NCI-H774 (cell line): ENCODE measurements around the gene GBA3.
A peak's percentile ranks its signal among the peaks of the same experiment; 100 is the strongest.

Experiments
- DNase-seq: peaks from one replicate; lab custom pipeline; 2025; lab: John Stamatoyannopoulos, UW

Gene GBA3

DNA sequence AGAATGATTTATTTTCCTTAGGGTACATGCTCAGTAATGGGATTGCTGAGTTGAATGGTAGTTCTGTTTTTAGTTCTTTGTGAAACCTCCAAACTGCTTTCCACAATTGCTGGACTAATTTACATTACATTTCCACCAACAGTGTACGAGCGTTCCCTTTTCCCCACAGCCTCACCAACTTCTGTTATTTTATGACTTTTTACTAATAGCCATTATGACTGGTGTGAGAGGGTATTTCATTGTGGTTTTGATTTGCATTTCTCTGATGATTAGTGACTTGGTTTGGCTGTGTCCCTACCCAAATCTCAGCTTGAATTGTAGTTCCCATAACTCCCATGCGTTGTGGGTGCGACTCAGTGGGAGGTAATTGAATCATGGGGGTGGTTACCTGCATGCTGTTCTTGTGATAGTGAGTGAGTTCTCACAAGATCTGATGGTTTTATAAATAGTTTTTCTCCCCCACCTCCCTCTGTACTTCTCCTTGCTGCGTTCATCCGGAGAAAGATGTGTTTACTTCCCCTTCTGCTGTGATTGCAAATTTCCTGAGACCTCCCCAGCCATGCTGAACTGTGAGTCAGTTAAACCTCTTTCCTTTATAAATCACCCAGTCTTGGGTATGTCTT is 95.1 kb downstream of the GBA3 start:
- no peak for DNase-seq

DNA sequence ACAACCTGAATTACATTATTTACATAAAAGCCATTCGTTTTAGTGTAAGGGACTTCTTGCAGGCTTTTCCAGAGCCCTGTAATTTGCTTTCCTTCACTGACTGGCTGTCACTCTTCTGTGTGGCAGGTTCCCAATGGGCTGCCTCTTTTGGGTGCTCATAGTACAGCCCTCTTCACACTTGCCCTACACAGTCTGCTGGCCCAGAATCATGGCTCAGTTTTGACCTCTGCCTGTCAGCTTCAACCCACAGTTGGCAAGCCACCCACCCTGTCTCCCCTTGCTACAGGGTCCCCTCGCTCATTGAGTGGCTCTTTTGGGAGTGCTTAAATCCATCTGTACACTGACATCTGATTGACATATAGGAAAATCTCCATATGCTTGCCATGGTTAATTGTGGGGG is 97.9 kb downstream of the GBA3 start:
- no peak for DNase-seq

DNA sequence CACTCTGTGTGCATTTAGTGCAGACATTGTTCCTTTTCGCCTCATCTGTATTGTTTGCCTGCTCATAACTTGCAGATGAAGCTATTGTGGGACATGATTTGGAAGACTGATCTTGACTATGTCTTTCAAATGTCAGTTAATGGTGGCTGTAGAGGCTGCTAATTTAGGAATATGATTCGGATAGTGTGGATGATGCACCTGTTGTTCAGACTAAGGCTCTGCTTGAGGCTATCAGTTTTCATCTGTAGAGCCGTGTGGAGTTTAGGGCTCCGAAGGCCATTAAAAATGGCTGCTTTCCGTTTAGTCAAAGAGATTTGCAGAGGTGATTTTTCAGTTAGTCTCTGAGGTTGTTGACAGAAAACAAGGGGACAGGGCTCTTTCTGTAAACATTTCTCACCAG is 102.0 kb downstream of the GBA3 start:
- DNase-seq: no peak

DNA sequence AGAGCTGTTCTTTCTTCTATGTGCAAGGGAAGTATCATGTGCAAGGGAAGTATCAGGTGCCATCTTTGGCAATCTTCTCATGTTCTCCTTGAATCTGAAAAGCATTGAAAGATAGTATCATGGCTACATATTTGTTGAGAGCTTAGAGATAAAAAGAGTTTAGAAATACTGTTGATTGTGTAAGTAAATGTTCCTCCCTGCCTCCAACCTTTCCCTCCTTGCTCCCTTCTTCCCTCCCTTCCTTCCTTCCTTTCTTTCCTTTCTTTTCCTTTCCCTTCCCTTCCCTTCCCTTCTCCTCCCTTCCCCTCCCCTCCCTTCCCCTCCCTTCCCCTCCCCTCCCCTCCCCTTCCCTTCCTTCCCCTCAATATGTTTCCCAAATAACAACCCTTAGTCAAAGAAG is 108.7 kb downstream of the GBA3 start:
- no peak for DNase-seq

DNA sequence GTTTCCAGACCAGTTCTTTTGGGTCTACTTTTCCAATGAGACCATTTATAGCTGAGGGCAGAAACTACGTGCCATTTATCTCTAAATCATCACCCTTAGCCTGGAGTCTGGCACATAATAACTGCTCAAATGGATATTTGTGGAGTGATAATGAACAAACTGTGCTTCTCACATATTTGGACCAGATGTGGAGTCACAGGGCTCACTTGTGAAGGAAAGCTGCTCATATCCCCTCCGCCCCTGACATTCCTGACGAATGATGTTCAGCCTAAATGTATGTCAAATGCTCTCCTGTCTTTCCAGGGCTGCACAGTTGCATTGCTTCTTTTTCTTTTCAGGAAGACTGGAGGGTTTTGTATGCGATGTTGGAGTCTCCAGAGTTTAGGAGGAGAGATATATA is 110.1 kb downstream of the GBA3 start:
- DNase-seq: no peak

DNA sequence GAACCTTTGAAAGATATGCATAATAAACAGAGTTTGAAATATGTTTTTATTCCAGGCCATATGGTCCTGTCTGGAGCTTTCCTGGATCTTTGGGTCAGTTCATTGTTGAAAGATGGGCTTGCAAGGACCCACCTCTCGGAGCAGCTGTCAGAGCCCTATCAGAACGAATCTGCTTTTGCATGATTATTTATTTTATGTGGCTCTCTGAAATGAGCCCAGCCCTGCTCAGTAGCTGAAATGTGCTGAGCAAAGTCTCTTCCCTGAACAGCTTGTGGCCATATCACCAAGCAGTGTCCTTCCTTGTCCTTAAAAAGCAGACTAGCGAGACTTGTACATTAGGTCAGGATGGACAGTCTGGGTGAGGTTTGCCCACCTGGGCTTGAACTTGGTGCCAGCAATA is 110.8 kb downstream of the GBA3 start:
- DNase-seq: no peak

DNA sequence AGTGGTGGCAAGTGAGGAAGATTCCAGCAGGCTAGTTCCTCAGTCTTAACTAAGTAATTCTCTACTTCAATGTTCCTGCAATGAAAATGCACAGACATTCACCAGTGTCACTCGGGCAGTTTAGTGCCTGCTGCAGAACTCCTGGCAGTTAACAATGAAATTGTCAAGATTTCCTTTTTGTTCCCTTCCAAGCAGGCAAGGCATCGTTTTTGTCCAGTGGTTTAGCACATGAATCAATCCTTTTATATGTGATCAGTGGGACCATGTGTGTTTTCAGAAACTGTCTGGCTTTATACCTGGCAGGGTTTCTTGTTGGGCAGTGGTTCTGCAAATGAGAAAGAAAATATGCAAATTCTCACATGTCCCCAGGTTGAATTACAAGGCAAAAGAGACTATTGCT is 122.2 kb downstream of the GBA3 start:
- no peak for DNase-seq

DNA sequence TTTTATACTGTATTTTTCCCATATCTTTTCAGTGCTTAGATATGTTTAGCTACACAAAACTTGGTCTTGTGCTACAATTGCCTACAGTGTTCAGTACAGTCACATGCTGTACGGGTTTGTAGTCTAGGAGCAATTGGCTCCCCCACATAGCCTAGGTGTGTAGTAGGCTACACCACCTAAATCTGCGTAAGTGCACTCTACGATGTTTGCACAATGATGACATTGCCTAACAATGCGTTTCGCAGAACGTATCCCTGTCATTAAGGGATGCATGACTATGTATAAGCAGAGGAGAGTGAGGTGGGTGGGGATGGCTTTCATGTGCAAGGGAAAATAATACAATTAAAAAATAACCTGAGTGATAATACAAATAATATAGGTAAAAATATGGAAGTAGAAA is 131.4 kb downstream of the GBA3 start:
- DNase-seq: no peak

DNA sequence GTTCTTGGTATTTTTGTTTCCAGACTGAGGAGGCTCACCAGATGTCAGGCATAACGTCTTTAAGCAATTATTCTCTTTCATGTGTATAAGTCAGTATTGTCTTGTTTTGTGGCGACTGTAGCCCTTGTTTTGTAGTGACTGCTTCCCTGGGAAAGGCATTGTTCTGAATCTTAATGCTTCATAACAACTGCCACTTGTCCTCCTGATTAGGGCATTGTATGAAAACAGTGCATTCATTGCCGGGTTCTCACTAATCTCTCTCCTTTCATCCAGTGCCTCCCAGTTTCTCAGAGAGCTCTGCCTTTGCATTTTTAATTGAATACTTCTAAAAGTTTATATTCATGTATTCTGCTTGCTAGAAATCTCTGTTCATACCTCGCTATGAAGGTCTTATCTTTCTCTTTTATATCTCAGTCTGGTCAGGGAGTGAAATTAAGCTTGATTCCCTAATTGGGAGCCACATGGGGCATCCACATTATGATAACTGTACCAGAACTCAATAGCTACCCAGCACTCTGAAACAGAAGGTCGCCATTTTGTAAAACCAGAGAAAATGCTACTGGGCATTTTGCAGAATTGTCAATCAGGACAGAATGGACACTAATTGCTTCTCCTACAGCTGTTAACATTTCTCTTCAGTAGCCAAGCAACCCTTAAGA is 149.8 kb downstream of the GBA3 start:
- DNase-seq: no peak

DNA sequence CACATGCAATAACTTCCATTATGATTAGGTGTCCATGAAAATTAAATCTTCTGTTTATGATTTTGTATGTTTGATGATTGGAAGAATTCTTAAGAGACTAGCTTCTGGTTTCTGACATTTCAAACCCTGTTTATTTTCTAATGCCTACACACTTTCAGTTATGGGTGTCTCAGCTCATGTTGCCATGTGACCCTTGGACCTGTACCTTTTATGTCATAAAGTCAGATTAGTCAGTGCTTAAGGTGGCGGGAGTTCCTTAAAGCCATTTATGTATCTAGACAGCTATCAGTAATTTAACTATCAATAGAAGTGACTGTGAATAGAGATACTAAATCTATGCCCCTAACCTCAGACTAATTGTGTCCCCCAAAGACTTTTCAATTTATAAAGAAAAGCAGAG is 155.6 kb downstream of the GBA3 start:
- DNase-seq: no peak

DNA sequence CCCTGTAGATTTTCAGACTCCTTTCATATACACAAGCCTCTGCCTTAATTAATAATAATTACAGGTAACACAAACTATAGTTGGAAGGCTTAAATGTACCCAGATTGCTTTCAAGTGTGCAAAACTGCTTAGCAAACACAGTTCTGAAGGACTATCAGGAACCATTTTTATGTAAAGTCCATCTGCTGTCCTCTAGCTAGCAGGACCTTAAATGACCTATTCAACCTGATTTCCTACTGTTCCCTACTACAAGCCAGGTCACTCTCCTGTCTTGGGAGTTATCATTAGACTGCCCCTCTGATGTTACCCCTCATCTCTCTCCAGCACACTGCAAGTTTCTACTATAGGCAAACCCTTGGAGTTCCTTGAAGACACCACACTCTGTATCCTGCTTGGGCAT is 157.3 kb downstream of the GBA3 start:
- DNase-seq: peak; percentile 90

DNA sequence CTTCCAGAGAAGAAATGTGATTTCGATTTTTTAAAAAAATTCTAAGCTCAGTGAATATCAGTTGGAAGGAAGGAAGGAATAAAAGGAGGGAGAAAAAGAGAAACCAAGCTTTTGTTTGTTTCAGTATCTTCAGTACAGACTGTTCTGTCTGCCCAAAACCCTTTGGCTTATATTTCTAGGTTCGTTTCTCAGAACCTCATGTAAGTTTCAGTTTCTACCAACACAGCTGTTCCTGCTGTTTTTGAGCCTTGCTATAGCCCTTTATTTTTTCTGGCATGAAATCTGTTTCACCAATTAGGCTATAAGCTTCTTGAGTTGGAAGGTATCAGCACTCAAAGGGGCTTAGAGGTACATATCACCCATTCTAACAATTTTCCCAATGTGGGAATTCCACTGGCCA is 157.9 kb downstream of the GBA3 start:
- no peak for DNase-seq

DNA sequence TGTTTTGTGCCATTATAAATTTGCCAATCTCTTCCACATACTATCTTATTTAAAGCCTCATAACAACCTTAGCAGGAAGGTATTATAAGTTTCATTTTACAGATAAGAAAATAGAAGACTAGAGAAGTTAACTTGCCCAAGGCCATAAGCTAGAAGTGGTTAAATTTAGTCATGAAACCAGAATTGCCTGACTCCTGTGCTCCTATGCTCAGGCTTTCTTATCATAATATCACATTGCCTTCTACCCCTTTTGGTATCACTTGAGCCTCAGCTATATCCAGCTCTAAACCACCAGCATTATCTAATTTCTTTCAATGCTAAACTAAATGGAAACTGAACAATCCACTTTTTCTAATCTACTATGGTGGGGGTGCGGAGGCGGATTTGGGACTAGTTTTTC is 164.7 kb downstream of the GBA3 start:
- no peak for DNase-seq

DNA sequence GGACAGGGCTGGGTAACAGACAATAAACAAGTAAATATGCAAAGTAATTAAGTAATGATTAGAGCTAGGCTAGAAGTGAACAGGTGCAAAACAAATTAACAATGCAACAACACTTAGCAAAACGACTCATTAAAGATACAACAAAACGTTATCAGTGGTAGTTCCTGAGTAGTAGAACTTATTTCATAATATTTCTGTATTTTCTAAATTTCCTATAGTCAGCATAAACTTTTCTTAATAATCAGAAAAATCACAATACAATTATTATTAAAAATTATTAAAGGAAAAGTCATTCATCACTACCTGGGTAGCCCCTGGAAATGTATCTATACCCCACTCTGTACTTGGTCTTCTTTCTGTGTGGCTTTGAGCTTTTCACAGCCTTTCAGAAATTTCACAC is 166.6 kb downstream of the GBA3 start:
- DNase-seq: no peak
